ENCODE data around the gene NRL. TPM values are rescaled to one million over a fixed set of nuclear protein-coding genes. Genes with fewer than 3 reads are reported as not detected.

Gene NRL
- total RNA-seq, 1 experiment from 2014 or later: 2.5 TPM

GRCh38 chr14:24062216-24062980 is 52.4 kb downstream of the NRL start:
- WGBS (ENCODE audit: extremely low coverage, insufficient read length, low lambda C conversion rate): no CpG with 5 or more reads among the region's 14 CpGs
- Histone ChIP-seq H2AK5ac (ENCODE audit: insufficient read length, low read length) (no peak overlapping the region), H2BK20ac (ENCODE audit: low read depth, low read length, poor library complexity, severe bottlenecking) (no peak overlapping the region), H2BK12ac (ENCODE audit: insufficient read length, low read depth, low read length) (no peak overlapping the region), H3K9ac (ENCODE audit: extremely low read depth, insufficient read length, low read length) (no peak overlapping the region), H3K23me2 (ENCODE audit: insufficient read length, low read depth, low read length, poor library complexity, severe bottlenecking) (no peaks in the 10 kb centered on the region), H3K4ac (ENCODE audit: low read depth, low read length) (no peak overlapping the region), H3K23ac (ENCODE audit: insufficient read length, low read depth, low read length) (no peak overlapping the region), H3K79me2 (ENCODE audit: insufficient read depth, low read length) (no peaks in the 10 kb centered on the region), H4K20me1 (ENCODE audit: control insufficient read depth, insufficient read depth, insufficient read length) (peaks cover 2% of the 10 kb centered on the region), H3K27ac (ENCODE audit: insufficient read length, low read depth, low read length) (no peak overlapping the region), H2BK15ac (ENCODE audit: low read depth, low read length) (no peak overlapping the region), H3K14ac (ENCODE audit: insufficient read depth, low read length) (no peak overlapping the region; the same call in 1 of the 2 replicates), H3K4me2 (ENCODE audit: insufficient read depth, insufficient read length, low read length) (no peak overlapping the region), H2BK120ac (ENCODE audit: low read depth, low read length, poor library complexity, severe bottlenecking) (no peak overlapping the region), H4K5ac (ENCODE audit: insufficient read length, low read depth, low read length) (no peak overlapping the region), H3K56ac (ENCODE audit: insufficient read length, low read depth, low read length) (no peak overlapping the region), H3K18ac (ENCODE audit: insufficient read length, low read depth, low read length) (no peak overlapping the region), H3K9me3 (ENCODE audit: control insufficient read depth, low read depth, low read length) (no peaks in the 10 kb centered on the region), H2BK5ac (ENCODE audit: insufficient read length, low read length) (no peak overlapping the region), H4K91ac (ENCODE audit: insufficient read length, low read depth, low read length) (no peak overlapping the region), H2AFZ (ENCODE audit: low read length) (no peak overlapping the region), H3K27me3 (ENCODE audit: insufficient read depth, low read length) (no peaks in the 10 kb centered on the region), H3T11ph (ENCODE audit: low read length) (no peak overlapping the region), H4K8ac (replicated peaks; ENCODE audit: insufficient read length, low read depth, low read length) (no peak overlapping the region), H3K79me1 (ENCODE audit: insufficient read depth, low read depth, low read length, poor library complexity, severe bottlenecking) (no peaks in the 10 kb centered on the region), H3K4me1 (ENCODE audit: insufficient read depth, low read length) (no peaks in the 10 kb centered on the region)
- DNase-seq: no peak
- H3K36me3 Mint-ChIP-seq (ENCODE audit: insufficient read depth in 1 of 3, low read depth in 3 of 3): peaks cover 0 to 7% (median 4%) of the 10 kb centered on the region in 3 experiments; a peak in 4 of 7 replicates
- H3K27ac Mint-ChIP-seq: peak overlapping the region in 1 of 3 experiments; percentile 50; a peak in 1 of 7 replicates
- peaks cover 2 to 11% of the 10 kb centered on the region in 2 experiments; a peak in 3 of 4 replicates for H3K4me1 Mint-ChIP-seq
- TF ChIP-seq CTCF (conservative IDR thresholded peaks at IDR 0.05): no peak
- H3K4me3 Mint-ChIP-seq: no peak overlapping the region; a peak in 1 of 5 replicates
- H3K9me3 Mint-ChIP-seq: no peaks in the 10 kb centered on the region
- H3K27me3 Mint-ChIP-seq (ENCODE audit: low read depth): no peaks in the 10 kb centered on the region; the same call in 1 of the 2 replicates

All from H9 (cell line).